Measurements from ENCODE around the gene SDK1. TPM values are rescaled to one million over a fixed set of nuclear protein-coding genes. Genes with fewer than 3 reads are reported as not detected.

Gene SDK1
- total and polyA plus RNA-seq, 8 donors = 1.6 to 11.2 (median 6.6) TPM

GRCh38 chr7:4103352-4104091 is 802.5 kb downstream of the SDK1 start:
- H3K36me3 ChIP-seq = no peaks in the 10 kb centered on the region
- no peaks in the 10 kb centered on the region for H3K9me3 ChIP-seq
- no peaks in the 10 kb centered on the region for H3K27me3 ChIP-seq
- no peak overlapping the region for H3K4me3 ChIP-seq
- no peak for DNase-seq
- TF ChIP-seq EP300 (IDR thresholded peaks at IDR 0.05) (no peak), CTCF (IDR thresholded peaks at IDR 0.05) (no peak), POLR2AphosphoS5 (IDR thresholded peaks at IDR 0.05) (no peak), POLR2A (IDR thresholded peaks at IDR 0.05) (no peak)
- no peaks in the 10 kb centered on the region for H3K4me1 ChIP-seq
- 84 to 88% (median 86%) methylated on average over 17 of the region's 17 CpGs for WGBS, 5 donors
- intact Hi-C loops (cut with DNase I; ENCODE audit: low total_unique reads) = no loop called here
- H3K27ac ChIP-seq = no peak overlapping the region

- no peak overlapping the region for H3K27ac ChIP-seq
- no peaks in the 10 kb centered on the region for H3K4me1 ChIP-seq
- TF ChIP-seq EP300 (IDR thresholded peaks at IDR 0.05) (no peak), POLR2A (IDR thresholded peaks at IDR 0.05) (no peak), POLR2AphosphoS5 (IDR thresholded peaks at IDR 0.05) (no peak), CTCF (IDR thresholded peaks at IDR 0.05) (no peak)
- 87 to 96% (median 93%) methylated on average over 11 of the region's 11 CpGs for WGBS, 5 donors
- intact Hi-C loops (cut with DNase I; ENCODE audit: low total_unique reads) = no loop called here
- no peak overlapping the region for H3K4me3 ChIP-seq
- H3K36me3 ChIP-seq = no peaks in the 10 kb centered on the region
- no peak for DNase-seq
- H3K27me3 ChIP-seq = no peaks in the 10 kb centered on the region
- no peaks in the 10 kb centered on the region for H3K9me3 ChIP-seq
These were observed 806.8 kb downstream of the SDK1 start for GRCh38 chr7:4107839-4108238.

GRCh38 chr7:4108951-4109350 is 807.9 kb downstream of the SDK1 start:
- no peaks in the 10 kb centered on the region for H3K4me1 ChIP-seq
- no peaks in the 10 kb centered on the region for H3K27me3 ChIP-seq
- no peak for DNase-seq
- no peak overlapping the region for H3K4me3 ChIP-seq
- intact Hi-C loops (cut with DNase I; ENCODE audit: low total_unique reads) = no loop called here
- no peak overlapping the region for H3K27ac ChIP-seq
- H3K9me3 ChIP-seq = no peaks in the 10 kb centered on the region
- H3K36me3 ChIP-seq = peaks cover 0 to 3% (median 2%) of the 10 kb centered on the region in 4 donors
- TF ChIP-seq EP300 (IDR thresholded peaks at IDR 0.05) (no peak), CTCF (IDR thresholded peaks at IDR 0.05) (no peak), POLR2AphosphoS5 (IDR thresholded peaks at IDR 0.05) (no peak), POLR2A (IDR thresholded peaks at IDR 0.05) (no peak)
- WGBS, 5 donors = 76 to 91% (median 86%) methylated on average over 9 of the region's 9 CpGs

GRCh38 chr7:4109481-4110110 is 808.5 kb downstream of the SDK1 start:
- WGBS, 5 donors = 78 to 88% (median 84%) methylated on average over 16 of the region's 16 CpGs
- no peak overlapping the region for H3K4me3 ChIP-seq
- TF ChIP-seq EP300 (IDR thresholded peaks at IDR 0.05) (no peak), CTCF (IDR thresholded peaks at IDR 0.05) (no peak), POLR2A (IDR thresholded peaks at IDR 0.05) (no peak), POLR2AphosphoS5 (IDR thresholded peaks at IDR 0.05) (no peak)
- no peak overlapping the region for H3K27ac ChIP-seq
- no peak for DNase-seq
- H3K27me3 ChIP-seq = no peaks in the 10 kb centered on the region
- H3K4me1 ChIP-seq = no peaks in the 10 kb centered on the region
- peaks cover 0 to under 1% (median 0%) of the 10 kb centered on the region in 4 donors for H3K9me3 ChIP-seq
- intact Hi-C loops (cut with DNase I; ENCODE audit: low total_unique reads) = no loop called here
- peaks cover 0 to 9% (median 6%) of the 10 kb centered on the region in 4 donors for H3K36me3 ChIP-seq
